NOMO-1 (cell line): ENCODE measurements around the gene TRAF7.

Experiments
- DNase-seq, 2 experiments: peaks; one replicate each; lab custom pipeline; 2025; ENCODE audit not compliant: unreplicated experiment in 2 of 2; lab: John Stamatoyannopoulos, UW

TRAF7 gene

GRCh38 chr16:2162676-2163118 is 7.1 kb downstream of the TRAF7 start:
- no peak for DNase-seq

GRCh38 chr16:2163211-2163881 is 7.8 kb downstream of the TRAF7 start:
- DNase-seq, result no peak

DNA sequence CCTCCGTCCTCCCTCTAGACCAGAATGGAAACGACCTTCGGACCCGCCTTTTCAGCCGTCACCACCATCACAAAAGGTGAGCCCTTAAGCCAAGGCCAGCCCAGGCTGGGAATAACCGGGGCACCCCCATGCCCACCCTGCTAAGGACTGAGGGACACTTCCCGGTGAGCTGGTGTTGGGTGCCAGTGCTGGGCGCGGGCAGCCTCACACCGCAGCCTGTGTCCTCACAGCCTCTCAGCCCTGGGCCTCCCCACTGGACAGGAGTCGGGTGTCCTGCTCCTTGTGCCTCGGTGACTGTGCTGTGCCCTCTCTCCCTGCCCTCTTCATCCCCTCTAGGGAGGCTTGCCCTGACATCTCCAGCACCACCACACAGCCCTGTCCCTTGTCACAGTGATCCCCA is 10.3 kb downstream of the TRAF7 start:
- DNase-seq, result no peak

- DNase-seq, result no peak
Observed at GRCh38 chr16:2166263-2167067, 10.9 kb downstream of the TRAF7 start.

- DNase-seq, result no peak
Observed at GRCh38 chr16:2167068-2167638, 11.6 kb downstream of the TRAF7 start.

GRCh38 chr16:2170080-2170479 is 14.5 kb downstream of the TRAF7 start:
- DNase-seq, result no peak

DNA sequence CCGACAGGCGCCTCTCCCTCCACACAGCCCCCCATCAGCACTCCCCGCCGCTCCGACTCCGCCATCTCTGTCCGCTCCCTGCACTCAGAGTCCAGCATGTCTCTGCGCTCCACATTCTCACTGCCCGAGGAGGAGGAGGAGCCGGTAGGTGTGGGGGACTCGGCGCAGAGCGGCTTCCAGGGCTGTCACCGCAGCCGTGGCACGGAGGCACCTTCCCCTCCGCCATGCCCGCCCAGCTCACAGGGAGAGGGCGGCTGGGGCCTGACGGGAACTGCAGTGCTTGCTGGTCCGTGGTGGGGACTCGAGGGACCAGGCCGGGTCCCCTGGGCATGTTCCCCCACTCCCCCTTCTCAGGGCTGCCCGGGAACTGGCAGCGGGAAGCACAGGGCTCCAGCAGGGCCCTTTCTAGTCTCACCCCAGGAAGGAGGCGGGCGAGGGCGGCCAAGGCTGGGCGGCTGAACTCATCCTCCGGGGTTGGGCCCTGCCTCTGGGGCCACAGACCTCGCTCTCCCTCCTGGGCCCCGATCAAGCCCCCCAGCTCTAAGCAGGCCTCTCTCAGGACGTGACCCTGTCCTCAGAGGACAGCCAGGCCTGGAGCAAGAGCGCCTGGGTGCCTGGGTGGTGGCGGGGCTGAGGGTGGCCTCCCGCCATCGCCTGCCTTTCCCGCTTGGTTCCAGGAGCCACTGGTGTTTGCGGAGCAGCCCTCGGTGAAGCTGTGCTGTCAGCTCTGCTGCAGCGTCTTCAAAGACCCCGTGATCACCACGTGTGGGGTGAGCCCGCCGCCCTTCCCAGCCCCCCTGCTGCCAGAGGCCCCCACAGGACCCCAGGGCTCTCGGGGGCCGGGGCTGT is 15.2 kb downstream of the TRAF7 start:
- no peak for DNase-seq

GRCh38 chr16:2171601-2172178 is 16.1 kb downstream of the TRAF7 start:
- DNase-seq, result no peak

GRCh38 chr16:2172688-2173335 is 17.2 kb downstream of the TRAF7 start:
- DNase-seq, result no peak

- DNase-seq, result no peak
Observed at GRCh38 chr16:2173366-2173765, 17.8 kb downstream of the TRAF7 start.

DNA sequence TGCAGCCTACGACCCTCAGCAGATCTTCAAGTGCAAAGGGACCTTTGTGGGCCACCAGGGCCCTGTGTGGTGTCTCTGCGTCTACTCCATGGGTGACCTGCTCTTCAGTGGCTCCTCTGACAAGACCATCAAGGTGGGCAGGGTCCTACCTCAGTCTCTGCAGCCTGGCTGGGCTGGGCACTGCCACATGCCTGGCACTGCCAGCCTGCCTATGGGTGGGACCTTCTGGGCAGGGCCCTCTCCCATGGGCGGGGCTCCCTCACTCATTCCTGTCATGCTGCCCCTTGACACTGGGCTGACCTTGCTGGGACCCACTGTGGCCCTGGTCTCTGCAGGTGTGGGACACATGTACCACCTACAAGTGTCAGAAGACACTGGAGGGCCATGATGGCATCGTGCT is 18.3 kb downstream of the TRAF7 start:
- DNase-seq, result no peak

GRCh38 chr16:2174396-2175131 is 19.0 kb downstream of the TRAF7 start:
- no peak for DNase-seq

DNA sequence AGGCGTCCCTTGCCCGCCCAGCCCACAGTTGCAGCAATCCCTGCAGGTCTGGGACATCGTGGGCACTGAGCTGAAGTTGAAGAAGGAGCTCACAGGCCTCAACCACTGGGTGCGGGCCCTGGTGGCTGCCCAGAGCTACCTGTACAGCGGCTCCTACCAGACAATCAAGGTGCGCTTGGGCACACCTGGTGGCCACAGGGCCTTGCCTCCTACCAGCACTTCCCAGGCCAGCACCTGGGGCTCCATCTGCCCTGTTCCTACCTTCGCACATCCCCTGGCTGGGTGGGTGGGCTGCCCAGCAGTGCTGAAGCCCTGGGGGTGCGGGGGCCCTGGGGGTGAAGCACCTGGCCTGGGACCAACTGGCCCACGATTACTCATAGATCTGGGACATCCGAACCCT is 19.9 kb downstream of the TRAF7 start:
- DNase-seq, result no peak

DNA sequence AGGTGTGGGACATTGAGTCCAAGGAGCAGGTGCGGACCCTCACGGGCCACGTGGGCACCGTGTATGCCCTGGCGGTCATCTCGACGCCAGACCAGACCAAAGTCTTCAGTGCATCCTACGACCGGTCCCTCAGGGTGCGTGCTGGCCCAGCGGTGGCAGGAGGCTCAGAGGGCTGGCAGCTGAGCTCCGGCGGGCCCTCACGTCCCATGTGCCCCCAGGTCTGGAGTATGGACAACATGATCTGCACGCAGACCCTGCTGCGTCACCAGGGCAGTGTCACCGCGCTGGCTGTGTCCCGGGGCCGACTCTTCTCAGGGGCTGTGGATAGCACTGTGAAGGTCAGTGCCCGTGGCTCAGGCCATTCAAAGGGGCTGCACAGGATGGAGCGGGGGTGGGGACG is 20.5 kb downstream of the TRAF7 start:
- DNase-seq, result no peak

DNA sequence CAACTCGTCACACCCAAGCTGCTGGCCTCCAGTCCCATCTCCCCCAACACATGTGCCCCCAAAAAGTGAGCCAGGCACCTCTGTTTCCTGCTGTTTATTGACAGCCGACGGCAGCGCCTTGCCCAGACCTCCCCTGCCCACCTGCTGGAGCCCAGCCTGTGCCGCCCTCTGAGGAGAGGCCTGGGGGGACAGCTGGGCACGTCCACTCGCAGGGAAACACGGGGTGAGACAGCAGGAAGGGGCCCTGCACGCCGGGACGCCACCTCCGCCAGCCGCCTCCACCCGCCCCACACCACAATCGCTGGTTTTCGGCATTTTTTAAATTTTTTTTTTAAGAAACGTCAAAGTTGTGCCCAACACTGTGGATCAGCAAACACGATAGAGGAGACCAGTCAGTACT is 21.5 kb downstream of the TRAF7 start:
- no peak for DNase-seq

DNA sequence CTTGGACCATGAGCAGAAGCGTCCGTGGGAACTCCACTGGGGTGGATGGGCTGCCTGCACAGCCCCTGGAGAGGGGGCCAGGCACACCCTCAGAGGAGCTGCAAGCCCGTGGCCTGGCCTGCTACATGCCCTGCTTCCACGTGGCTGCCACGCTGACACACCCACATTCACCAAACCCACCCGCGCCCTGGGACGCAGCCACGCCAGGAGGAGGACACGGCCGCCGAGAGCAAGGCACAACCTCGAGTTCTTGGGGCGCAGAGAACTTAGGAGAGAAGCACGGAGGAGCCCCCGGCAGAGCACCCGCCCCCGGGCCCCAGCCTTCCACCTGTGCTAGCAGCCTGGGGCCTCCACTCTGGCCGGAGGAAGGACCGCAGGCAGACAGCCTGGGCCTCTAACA is 22.0 kb downstream of the TRAF7 start:
- DNase-seq, result no peak

- DNase-seq, result no peak
Observed at GRCh38 chr16:2178321-2179106, 22.9 kb downstream of the TRAF7 start.

- DNase-seq, result no peak
Observed at GRCh38 chr16:2179107-2179501, 23.5 kb downstream of the TRAF7 start.

GRCh38 chr16:2179576-2179975 is 24.0 kb downstream of the TRAF7 start:
- no peak for DNase-seq
